ENCODE measurements around the gene MAML2.
A peak's percentile ranks its signal among the peaks of the same experiment; 100 is the strongest.

MAML2 gene

GRCh38 chr11:96095884-96096303 is 247.1 kb downstream of the MAML2 start:
- Histone ChIP-seq H3K9ac (ENCODE audit: low read depth, low read length) (no peak overlapping the region), H3K27ac (ENCODE audit: low read length) (no peak overlapping the region), H3K4me2 (ENCODE audit: insufficient read depth, low read length) (no peak overlapping the region), H2AFZ (ENCODE audit: low read depth, low read length) (no peak overlapping the region), H3K36me3 (ENCODE audit: insufficient read depth, low read length) (peaks cover 7% of the 10 kb centered on the region; the same call in 1 of the 2 replicates), H3K27me3 (ENCODE audit: insufficient read depth, low read length, poor library complexity) (no peaks in the 10 kb centered on the region), H3K4me1 (ENCODE audit: insufficient read depth, low read length) (no peaks in the 10 kb centered on the region), H4K20me1 (ENCODE audit: insufficient read depth, low read length) (no peaks in the 10 kb centered on the region), H3K79me2 (ENCODE audit: insufficient read depth, low read length) (no peaks in the 10 kb centered on the region), H3K4me3 (ENCODE audit: low read depth in 1 of 2, low read length in 2 of 2) (no peak overlapping the region), H3K9me3 (ENCODE audit: insufficient read depth, low read length, severe bottlenecking) (no peaks in the 10 kb centered on the region)
- DNase-seq = no peak
- TF ChIP-seq CTCF (IDR thresholded peaks at IDR 0.05; ENCODE audit: borderline replicate concordance, extremely low read depth, low read length, poor library complexity, severe bottlenecking) = no peak
- no peak for TF ChIP-seq EZH2 (IDR thresholded peaks at IDR 0.05; ENCODE audit: borderline replicate concordance, low read depth, low read length, severe bottlenecking)
- no peak for ATAC-seq (ENCODE audit: insufficient read depth, low read depth)

- H3K4me1 ChIP-seq (ENCODE audit: insufficient read depth, low read length) = no peaks in the 10 kb centered on the region
- no peaks in the 10 kb centered on the region for H3K79me2 ChIP-seq (ENCODE audit: insufficient read depth, low read length)
- TF ChIP-seq CTCF (IDR thresholded peaks at IDR 0.05; ENCODE audit: borderline replicate concordance, extremely low read depth, low read length, poor library complexity, severe bottlenecking) (no peak), EZH2 (IDR thresholded peaks at IDR 0.05; ENCODE audit: borderline replicate concordance, low read depth, low read length, severe bottlenecking) (no peak)
- no peak overlapping the region for H3K27ac ChIP-seq (ENCODE audit: low read length)
- no peak overlapping the region for H3K9ac ChIP-seq (ENCODE audit: low read depth, low read length)
- no peaks in the 10 kb centered on the region for H4K20me1 ChIP-seq (ENCODE audit: insufficient read depth, low read length)
- DNase-seq = no peak
- no peaks in the 10 kb centered on the region for H3K9me3 ChIP-seq (ENCODE audit: insufficient read depth, low read length, severe bottlenecking)
- H3K36me3 ChIP-seq (ENCODE audit: insufficient read depth, low read length) = peaks cover 7% of the 10 kb centered on the region; the same call in 1 of the 2 replicates
- H2AFZ ChIP-seq (ENCODE audit: low read depth, low read length) = no peak overlapping the region
- no peaks in the 10 kb centered on the region for H3K27me3 ChIP-seq (ENCODE audit: insufficient read depth, low read length, poor library complexity)
- no peak for ATAC-seq (ENCODE audit: insufficient read depth, low read depth)
- H3K4me2 ChIP-seq (ENCODE audit: insufficient read depth, low read length) = no peak overlapping the region
- no peak overlapping the region for H3K4me3 ChIP-seq (ENCODE audit: low read depth in 1 of 2, low read length in 2 of 2)
Measured at GRCh38 chr11:96094156-96094555, 248.8 kb downstream of the MAML2 start.

- Histone ChIP-seq H3K27ac (ENCODE audit: low read length) (no peak overlapping the region), H3K79me2 (ENCODE audit: insufficient read depth, low read length) (no peaks in the 10 kb centered on the region), H2AFZ (ENCODE audit: low read depth, low read length) (no peak overlapping the region), H3K27me3 (ENCODE audit: insufficient read depth, low read length, poor library complexity) (no peaks in the 10 kb centered on the region), H3K4me1 (ENCODE audit: insufficient read depth, low read length) (no peaks in the 10 kb centered on the region), H3K9me3 (ENCODE audit: insufficient read depth, low read length, severe bottlenecking) (no peaks in the 10 kb centered on the region), H3K9ac (ENCODE audit: low read depth, low read length) (no peak overlapping the region), H3K4me3 (ENCODE audit: low read depth in 1 of 2, low read length in 2 of 2) (no peak overlapping the region), H3K36me3 (ENCODE audit: insufficient read depth, low read length) (peaks cover 7% of the 10 kb centered on the region; the same call in 1 of the 2 replicates), H4K20me1 (ENCODE audit: insufficient read depth, low read length) (no peaks in the 10 kb centered on the region), H3K4me2 (ENCODE audit: insufficient read depth, low read length) (no peak overlapping the region)
- no peak for DNase-seq
- TF ChIP-seq EZH2 (IDR thresholded peaks at IDR 0.05; ENCODE audit: borderline replicate concordance, low read depth, low read length, severe bottlenecking) = no peak
- TF ChIP-seq CTCF (IDR thresholded peaks at IDR 0.05; ENCODE audit: borderline replicate concordance, extremely low read depth, low read length, poor library complexity, severe bottlenecking) = no peak
- ATAC-seq (ENCODE audit: insufficient read depth, low read depth) = no peak
Measured at GRCh38 chr11:96092511-96092910, 250.5 kb downstream of the MAML2 start.

- H3K9ac ChIP-seq (ENCODE audit: low read depth, low read length) = no peak overlapping the region
- no peaks in the 10 kb centered on the region for H3K4me1 ChIP-seq (ENCODE audit: insufficient read depth, low read length)
- TF ChIP-seq EZH2 (IDR thresholded peaks at IDR 0.05; ENCODE audit: borderline replicate concordance, low read depth, low read length, severe bottlenecking) = no peak
- TF ChIP-seq CTCF (IDR thresholded peaks at IDR 0.05; ENCODE audit: borderline replicate concordance, extremely low read depth, low read length, poor library complexity, severe bottlenecking) = peak; percentile 41
- no peak overlapping the region for H3K4me3 ChIP-seq (ENCODE audit: low read depth in 1 of 2, low read length in 2 of 2)
- no peaks in the 10 kb centered on the region for H3K79me2 ChIP-seq (ENCODE audit: insufficient read depth, low read length)
- no peak overlapping the region for H3K4me2 ChIP-seq (ENCODE audit: insufficient read depth, low read length)
- H2AFZ ChIP-seq (ENCODE audit: low read depth, low read length) = no peak overlapping the region
- peaks cover 7% of the 10 kb centered on the region; the same call in 1 of the 2 replicates for H3K36me3 ChIP-seq (ENCODE audit: insufficient read depth, low read length)
- H3K27ac ChIP-seq (ENCODE audit: low read length) = no peak overlapping the region
- no peaks in the 10 kb centered on the region for H4K20me1 ChIP-seq (ENCODE audit: insufficient read depth, low read length)
- no peaks in the 10 kb centered on the region for H3K27me3 ChIP-seq (ENCODE audit: insufficient read depth, low read length, poor library complexity)
- ATAC-seq (ENCODE audit: insufficient read depth, low read depth) (0 out of 3 replicates have a peak, but pooled peaks have one; percentile 60), DNase-seq (no peak)
- no peaks in the 10 kb centered on the region for H3K9me3 ChIP-seq (ENCODE audit: insufficient read depth, low read length, severe bottlenecking)
Measured at GRCh38 chr11:96091476-96091875, 251.5 kb downstream of the MAML2 start.

Measured in DND-41 (cell line).